K562 (cell line): ENCODE data around the gene LEMD1. TPM values are rescaled to one million over a fixed set of nuclear protein-coding genes. Genes with fewer than 3 reads are reported as not detected.

Experiments used
- BRD4 ChIP-seq: fragments of 200-600 bp; sonication (generic); IDR thresholded peaks from 2 replicates; pipeline ENCODE4 v1.6.1; 2017; ENCODE audit warnings: inconsistent platforms
- BRF1 ChIP-seq: IDR thresholded peaks from 3 replicates; pipeline ENCODE4 v1.6.1; 2011; ENCODE audit warnings: borderline replicate concordance, mild to moderate bottlenecking; ENCODE audit not compliant: insufficient read length; ENCODE audit errors: extremely low read depth
- CBFA2T3 ChIP-seq: fragments of 450-650 bp; IDR thresholded peaks from 2 replicates; pipeline ENCODE4 v1.6.1; 2017
- CREM ChIP-seq: IDR thresholded peaks from 2 replicates; pipeline ENCODE4 v1.6.1; 2014; ENCODE audit warnings: antibody characterized with exemption, low read depth
- GABPB2 ChIP-seq: fragments of 250-450 bp; sonication (Bioruptor Pico); conservative IDR thresholded peaks from 2 replicates; pipeline ENCODE4 v1.5.1; 2021; ENCODE audit warnings: mild to moderate bottlenecking
- KHSRP ChIP-seq: fragments of 450-650 bp; IDR thresholded peaks from 2 replicates; pipeline ENCODE4 v1.6.1; 2017
- SOX6 ChIP-seq: fragments of 450-650 bp; IDR thresholded peaks from 2 replicates; pipeline ENCODE4 v1.6.1; 2014; ENCODE audit warnings: mild to moderate bottlenecking
- TSC22D4 ChIP-seq: fragments of 450-650 bp; IDR thresholded peaks from 2 replicates; pipeline ENCODE4 v1.6.1; 2016; ENCODE audit warnings: missing genetic modification characterization, missing biosample characterization, control low read depth
- XRCC3 ChIP-seq: fragments of 450-650 bp; IDR thresholded peaks from 2 replicates; pipeline ENCODE4 v1.6.1; 2017; ENCODE audit warnings: mild to moderate bottlenecking, moderate library complexity
- ZNF263 ChIP-seq: sonication (generic); formaldehyde crosslinking; IDR thresholded peaks from 2 replicates; pipeline ENCODE4 v1.8.0; 2022; ENCODE audit warnings: mild to moderate bottlenecking, missing genetic modification reagents, borderline replicate concordance
- polyA plus RNA-seq, 8 experiments: library from polyadenylated mRNA; depleted of rRNA in 4 of 8; stranded (reverse) in 5 of 8; unstranded in 3 of 8; fragments of >200 nt; fragmentation: Nextera tagmentation in 2 of 8; fragmentation: Illumina TruSeq in 1 of 8; extraction: Ambion mirVana in 2 of 8; extraction: Trizol in 1 of 8; gene quantifications; 2 replicates each; pipeline versions ENCODE4 v1.2.1 to v1.2.3, GENCODE V29; 2011 to 2014; ENCODE audit warnings: inconsistent platforms in 1 of 8, missing spikeins in 1 of 8
- total RNA-seq, 7 experiments: library from RNA; depleted of rRNA in 6 of 7; stranded (reverse); fragments of >200 nt in 6 of 7; fragmentation: Illumina TruSeq in 2 of 7; extraction: Trizol in 2 of 7; gene quantifications; 2 replicates each; pipeline versions ENCODE4 v1.2.1 to v1.2.3, GENCODE V29; 2011 to 2021; ENCODE audit warnings: low replicate concordance in 1 of 7
- TF ChIP-seq, protein P1 (sequence below), 2 experiments: fragments of 450-650 bp; IDR thresholded peaks; 2 replicates each; pipeline ENCODE4 v1.6.1; 2016; ENCODE audit warnings: mild to moderate bottlenecking in 2 of 2, borderline replicate concordance in 1 of 2, low read depth in 1 of 2, moderate library complexity in 1 of 2
- TF ChIP-seq, protein P2 (sequence below): fragments of 250-450 bp; sonication (Bioruptor Pico); IDR thresholded peaks from 2 replicates; pipeline ENCODE4 v1.4.0; 2020
- TF ChIP-seq, protein P3 (sequence below): sonication (generic); formaldehyde crosslinking; IDR thresholded peaks from 2 replicates; pipeline ENCODE4 v1.8.1; 2022; ENCODE audit warnings: missing genetic modification reagents
- TF ChIP-seq, protein P4 (sequence below): fragments of 250-450 bp; sonication (Bioruptor Pico); IDR thresholded peaks from 2 replicates; pipeline ENCODE4 v1.5.0; 2021; ENCODE audit warnings: mild to moderate bottlenecking, borderline replicate concordance

The LEMD1 gene
- total and polyA plus RNA-seq, 9 of the 15 experiments (the other 6 are each of a cell fraction or from before 2014, with no cell fraction given): 0.11 to 2.4 (median 0.57) TPM; not detected in 1

DNA sequence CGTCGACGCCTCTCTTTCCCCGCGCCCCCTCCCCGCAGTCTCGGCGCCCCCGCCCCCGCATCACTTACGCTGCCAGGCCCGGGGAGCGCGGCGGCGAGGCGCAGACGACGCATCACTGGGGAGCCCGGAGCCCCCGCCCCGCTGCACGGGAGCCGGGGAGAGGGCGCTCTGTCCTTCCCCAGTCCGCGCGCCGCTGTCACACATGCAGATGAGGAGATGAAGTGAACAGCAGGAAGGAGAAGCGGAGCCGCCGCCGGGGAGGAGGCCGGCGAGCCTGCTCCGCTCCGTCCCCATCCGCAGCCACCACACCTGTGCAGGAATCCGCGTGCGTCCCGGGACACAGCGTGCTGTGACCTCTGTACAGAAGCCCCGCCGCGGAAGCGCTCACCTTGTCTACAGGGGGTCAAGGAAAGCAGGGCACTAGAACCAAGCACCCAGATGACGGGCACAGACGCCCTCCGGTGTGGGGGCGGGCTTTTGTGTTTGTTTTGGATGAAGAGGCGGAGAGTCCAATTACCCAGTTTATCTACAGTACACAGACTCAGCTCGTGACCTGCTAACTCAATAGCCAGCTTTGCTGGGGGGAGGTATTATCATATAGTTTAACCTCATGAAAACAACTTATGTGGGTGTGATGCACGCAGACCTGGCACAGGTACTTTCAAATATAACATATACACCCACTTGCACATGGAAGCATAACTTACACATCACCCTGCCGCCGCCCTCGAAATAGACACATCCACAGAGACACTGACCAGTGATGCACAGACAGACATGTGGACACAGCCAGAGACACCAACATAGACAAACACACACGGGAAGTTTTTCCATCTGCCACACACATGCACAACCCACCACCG lies 77.6 kb downstream of the LEMD1 start (continued):
- TF ChIP-seq, protein P1, sequence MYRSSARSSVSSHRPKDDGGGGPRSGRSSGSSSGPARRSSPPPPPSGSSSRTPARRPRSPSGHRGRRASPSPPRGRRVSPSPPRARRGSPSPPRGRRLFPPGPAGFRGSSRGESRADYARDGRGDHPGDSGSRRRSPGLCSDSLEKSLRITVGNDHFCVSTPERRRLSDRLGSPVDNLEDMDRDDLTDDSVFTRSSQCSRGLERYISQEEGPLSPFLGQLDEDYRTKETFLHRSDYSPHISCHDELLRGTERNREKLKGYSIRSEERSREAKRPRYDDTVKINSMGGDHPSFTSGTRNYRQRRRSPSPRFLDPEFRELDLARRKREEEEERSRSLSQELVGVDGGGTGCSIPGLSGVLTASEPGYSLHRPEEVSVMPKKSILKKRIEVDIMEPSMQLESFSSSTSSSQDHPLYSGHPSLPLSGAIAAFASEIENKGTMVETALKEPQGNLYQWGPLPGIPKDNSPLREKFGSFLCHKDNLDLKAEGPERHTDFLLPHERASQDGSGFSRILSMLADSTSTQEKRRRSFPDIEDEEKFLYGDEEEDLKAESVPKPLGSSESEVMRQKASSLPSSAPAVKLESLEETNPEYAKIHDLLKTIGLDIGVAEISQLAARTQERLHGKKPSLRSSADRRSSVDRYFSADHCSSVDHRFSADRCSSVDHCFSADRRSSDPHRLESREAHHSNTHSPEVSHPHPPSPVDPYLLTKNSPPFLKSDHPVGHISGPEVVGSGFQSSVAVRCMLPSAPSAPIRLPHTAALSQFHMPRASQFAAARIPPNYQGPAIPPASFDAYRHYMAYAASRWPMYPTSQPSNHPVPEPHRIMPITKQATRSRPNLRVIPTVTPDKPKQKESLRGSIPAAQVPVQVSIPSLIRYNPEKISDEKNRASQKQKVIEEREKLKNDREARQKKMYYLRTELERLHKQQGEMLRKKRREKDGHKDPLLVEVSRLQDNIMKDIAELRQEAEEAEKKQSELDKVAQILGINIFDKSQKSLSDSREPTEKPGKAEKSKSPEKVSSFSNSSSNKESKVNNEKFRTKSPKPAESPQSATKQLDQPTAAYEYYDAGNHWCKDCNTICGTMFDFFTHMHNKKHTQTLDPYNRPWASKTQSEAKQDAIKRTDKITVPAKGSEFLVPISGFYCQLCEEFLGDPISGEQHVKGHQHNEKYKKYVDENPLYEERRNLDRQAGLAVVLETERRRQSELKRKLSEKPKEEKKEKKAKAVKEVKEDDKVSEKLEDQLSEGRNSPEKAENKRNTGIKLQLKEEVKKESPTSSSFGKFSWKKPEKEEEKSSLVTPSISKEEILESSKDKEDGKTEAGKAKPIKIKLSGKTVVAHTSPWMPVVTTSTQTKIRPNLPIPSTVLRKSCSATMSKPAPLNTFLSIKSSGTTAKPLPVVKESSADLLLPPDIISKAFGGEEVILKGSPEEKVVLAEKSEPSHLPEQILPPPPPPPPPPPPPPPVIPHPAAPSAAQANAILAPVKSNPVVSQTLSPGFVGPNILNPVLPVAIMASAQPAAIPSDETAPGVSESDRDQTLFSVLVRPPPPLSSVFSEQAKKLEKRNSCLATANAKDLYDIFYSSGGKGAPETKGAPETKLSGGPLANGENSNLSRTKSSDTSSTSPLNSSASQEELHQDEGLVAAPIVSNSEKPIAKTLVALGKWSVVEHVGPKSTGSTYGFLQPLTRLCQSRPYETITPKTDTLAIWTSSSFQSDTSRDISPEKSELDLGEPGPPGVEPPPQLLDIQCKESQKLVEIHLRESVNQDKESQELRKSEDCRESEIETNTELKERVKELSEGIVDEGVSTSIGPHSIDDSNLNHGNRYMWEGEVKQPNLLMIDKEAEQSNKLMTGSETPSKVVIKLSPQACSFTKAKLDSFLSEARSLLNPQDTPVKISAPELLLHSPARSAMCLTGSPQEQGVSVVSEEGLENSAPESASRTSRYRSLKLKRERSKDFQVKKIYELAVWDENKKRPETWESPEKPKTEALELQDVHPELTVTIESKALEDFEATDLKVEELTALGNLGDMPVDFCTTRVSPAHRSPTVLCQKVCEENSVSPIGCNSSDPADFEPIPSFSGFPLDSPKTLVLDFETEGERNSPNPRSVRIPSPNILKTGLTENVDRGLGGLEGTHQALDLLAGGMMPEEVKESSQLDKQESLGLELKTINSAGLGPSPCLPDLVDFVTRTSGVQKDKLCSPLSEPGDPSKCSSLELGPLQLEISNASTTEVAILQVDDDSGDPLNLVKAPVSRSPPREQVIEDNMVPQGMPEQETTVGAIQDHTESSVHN (IDR thresholded peaks at IDR 0.05; ENCODE audit: borderline replicate concordance in 1 of 2, low read depth in 1 of 2): no peak
- TF ChIP-seq BRD4 (no peak), SOX6 (peak; percentile 67; the same call in 1 of the 2 replicates), GABPB2 (no peak), XRCC3 (no peak), BRF1 (no peak), TSC22D4 (no peak), KHSRP (no peak), CBFA2T3 (peak; percentile 89), ZNF263 (peak; percentile 0; the same call in 1 of the 2 replicates), CREM (0 out of 2 replicates have a peak, but pooled peaks have one; percentile 9)
- TF ChIP-seq, protein P2, sequence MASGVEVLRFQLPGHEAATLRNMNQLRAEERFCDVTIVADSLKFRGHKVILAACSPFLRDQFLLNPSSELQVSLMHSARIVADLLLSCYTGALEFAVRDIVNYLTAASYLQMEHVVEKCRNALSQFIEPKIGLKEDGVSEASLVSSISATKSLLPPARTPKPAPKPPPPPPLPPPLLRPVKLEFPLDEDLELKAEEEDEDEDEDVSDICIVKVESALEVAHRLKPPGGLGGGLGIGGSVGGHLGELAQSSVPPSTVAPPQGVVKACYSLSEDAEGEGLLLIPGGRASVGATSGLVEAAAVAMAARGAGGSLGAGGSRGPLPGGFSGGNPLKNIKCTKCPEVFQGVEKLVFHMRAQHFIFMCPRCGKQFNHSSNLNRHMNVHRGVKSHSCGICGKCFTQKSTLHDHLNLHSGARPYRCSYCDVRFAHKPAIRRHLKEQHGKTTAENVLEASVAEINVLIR: no peak
- TF ChIP-seq, protein P3, sequence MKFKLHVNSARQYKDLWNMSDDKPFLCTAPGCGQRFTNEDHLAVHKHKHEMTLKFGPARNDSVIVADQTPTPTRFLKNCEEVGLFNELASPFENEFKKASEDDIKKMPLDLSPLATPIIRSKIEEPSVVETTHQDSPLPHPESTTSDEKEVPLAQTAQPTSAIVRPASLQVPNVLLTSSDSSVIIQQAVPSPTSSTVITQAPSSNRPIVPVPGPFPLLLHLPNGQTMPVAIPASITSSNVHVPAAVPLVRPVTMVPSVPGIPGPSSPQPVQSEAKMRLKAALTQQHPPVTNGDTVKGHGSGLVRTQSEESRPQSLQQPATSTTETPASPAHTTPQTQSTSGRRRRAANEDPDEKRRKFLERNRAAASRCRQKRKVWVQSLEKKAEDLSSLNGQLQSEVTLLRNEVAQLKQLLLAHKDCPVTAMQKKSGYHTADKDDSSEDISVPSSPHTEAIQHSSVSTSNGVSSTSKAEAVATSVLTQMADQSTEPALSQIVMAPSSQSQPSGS (CRISPR knock-in tag): no peak
- TF ChIP-seq, protein P4, sequence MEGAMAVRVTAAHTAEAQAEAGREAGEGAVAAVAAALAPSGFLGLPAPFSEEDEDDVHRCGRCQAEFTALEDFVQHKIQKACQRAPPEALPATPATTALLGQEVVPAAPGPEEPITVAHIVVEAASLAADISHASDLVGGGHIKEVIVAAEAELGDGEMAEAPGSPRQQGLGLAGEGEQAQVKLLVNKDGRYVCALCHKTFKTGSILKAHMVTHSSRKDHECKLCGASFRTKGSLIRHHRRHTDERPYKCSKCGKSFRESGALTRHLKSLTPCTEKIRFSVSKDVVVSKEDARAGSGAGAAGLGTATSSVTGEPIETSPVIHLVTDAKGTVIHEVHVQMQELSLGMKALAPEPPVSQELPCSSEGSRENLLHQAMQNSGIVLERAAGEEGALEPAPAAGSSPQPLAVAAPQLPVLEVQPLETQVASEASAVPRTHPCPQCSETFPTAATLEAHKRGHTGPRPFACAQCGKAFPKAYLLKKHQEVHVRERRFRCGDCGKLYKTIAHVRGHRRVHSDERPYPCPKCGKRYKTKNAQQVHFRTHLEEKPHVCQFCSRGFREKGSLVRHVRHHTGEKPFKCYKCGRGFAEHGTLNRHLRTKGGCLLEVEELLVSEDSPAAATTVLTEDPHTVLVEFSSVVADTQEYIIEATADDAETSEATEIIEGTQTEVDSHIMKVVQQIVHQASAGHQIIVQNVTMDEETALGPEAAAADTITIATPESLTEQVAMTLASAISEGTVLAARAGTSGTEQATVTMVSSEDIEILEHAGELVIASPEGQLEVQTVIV (CRISPR knock-in tag): no peak
